ENCODE data around the gene ZNF260.
A peak's percentile ranks its signal among the peaks of the same experiment; 100 is the strongest.

ZNF260 gene

DNA sequence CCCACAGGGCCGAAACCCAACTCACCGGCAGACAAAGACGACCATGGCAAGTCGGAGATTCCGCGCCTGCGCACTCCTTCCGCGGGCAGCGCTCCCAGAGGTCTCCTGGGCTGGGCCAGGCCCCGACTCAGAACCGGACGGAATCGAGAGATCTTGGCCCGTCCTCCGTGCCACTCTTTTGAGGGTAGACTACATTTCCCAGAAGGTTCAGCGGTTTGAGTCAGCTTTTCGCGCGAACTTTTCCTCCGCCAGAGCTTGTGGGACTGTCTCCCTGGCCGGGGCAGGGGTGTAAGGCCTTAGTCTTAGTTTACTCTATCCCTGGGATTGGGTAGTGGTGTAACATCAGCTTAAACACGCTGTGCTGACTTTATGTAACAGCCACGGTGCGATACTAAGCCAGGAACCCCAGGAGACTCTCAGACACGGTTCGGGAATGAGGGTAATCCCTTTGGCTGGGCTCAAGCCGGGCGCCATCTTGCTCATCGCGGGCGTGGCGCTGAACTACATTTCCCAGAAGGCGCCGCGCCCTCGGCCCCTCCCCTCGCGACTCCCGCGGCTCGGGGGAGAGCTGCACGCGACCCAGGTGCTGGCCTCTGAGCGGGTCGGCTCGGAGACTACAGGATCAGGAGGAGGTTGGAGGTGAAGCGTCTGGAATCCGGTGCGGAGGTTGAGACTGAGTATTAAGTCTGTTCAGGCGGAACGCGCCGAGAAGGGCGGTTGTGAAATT, at the start of gene ZNF260:
Gene ZNF260, minus strand, starts transcription at position 78 of the 727 bp plus-strand sequence. CDS start 13,033 bp downstream, outside the sequence.
- TF ChIP-seq, protein P1, sequence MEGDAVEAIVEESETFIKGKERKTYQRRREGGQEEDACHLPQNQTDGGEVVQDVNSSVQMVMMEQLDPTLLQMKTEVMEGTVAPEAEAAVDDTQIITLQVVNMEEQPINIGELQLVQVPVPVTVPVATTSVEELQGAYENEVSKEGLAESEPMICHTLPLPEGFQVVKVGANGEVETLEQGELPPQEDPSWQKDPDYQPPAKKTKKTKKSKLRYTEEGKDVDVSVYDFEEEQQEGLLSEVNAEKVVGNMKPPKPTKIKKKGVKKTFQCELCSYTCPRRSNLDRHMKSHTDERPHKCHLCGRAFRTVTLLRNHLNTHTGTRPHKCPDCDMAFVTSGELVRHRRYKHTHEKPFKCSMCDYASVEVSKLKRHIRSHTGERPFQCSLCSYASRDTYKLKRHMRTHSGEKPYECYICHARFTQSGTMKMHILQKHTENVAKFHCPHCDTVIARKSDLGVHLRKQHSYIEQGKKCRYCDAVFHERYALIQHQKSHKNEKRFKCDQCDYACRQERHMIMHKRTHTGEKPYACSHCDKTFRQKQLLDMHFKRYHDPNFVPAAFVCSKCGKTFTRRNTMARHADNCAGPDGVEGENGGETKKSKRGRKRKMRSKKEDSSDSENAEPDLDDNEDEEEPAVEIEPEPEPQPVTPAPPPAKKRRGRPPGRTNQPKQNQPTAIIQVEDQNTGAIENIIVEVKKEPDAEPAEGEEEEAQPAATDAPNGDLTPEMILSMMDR (conservative IDR thresholded peaks at IDR 0.05; ENCODE audit: low read depth) = no peak
- ChIA-PET CTCF (interaction anchor here (0.6 to 0.7 kb wide), 2 partner anchors 166 to 234 kb away, joined by 3 read pairs; no protein-coding TSS in a partner anchor), POLR2A (ENCODE audit: low non-redundant PET) (interaction anchor here (0.5 to 1.3 kb wide), 5 partner anchors 39 to 150 kb away, joined by 3 to 5 read pairs (median 3); partner anchors contain the start of genes ZFP14 and ZNF566)
- peak; percentile 91 for DNase-seq (ENCODE audit: low spot score)
- peak within 1 kb of the TSS; percentile 94 for H3K27ac ChIP-seq

GRCh38 chr19:36577271-36577996, 49.4 kb upstream of the ZNF260 start:
- POLR2A ChIA-PET (ENCODE audit: low non-redundant PET) = no interaction called here

GRCh38 chr19:36574741-36575140, 46.7 kb upstream of the ZNF260 start:
- no peak for DNase-seq (ENCODE audit: low spot score)
- H3K27ac ChIP-seq = no peak overlapping the region
- POLR2A ChIA-PET (ENCODE audit: low non-redundant PET) = no interaction called here
- CTCF ChIA-PET = no interaction called here
- TF ChIP-seq, protein P1 (conservative IDR thresholded peaks at IDR 0.05; ENCODE audit: low read depth) = no peak

More at GRCh38 chr19:36577271-36577996, 49.4 kb upstream of the ZNF260 start:
- TF ChIP-seq, protein P1 (conservative IDR thresholded peaks at IDR 0.05; ENCODE audit: low read depth) = no peak
- DNase-seq (ENCODE audit: low spot score) = no peak
- no peak overlapping the region for H3K27ac ChIP-seq
- CTCF ChIA-PET = no interaction called here

DNA sequence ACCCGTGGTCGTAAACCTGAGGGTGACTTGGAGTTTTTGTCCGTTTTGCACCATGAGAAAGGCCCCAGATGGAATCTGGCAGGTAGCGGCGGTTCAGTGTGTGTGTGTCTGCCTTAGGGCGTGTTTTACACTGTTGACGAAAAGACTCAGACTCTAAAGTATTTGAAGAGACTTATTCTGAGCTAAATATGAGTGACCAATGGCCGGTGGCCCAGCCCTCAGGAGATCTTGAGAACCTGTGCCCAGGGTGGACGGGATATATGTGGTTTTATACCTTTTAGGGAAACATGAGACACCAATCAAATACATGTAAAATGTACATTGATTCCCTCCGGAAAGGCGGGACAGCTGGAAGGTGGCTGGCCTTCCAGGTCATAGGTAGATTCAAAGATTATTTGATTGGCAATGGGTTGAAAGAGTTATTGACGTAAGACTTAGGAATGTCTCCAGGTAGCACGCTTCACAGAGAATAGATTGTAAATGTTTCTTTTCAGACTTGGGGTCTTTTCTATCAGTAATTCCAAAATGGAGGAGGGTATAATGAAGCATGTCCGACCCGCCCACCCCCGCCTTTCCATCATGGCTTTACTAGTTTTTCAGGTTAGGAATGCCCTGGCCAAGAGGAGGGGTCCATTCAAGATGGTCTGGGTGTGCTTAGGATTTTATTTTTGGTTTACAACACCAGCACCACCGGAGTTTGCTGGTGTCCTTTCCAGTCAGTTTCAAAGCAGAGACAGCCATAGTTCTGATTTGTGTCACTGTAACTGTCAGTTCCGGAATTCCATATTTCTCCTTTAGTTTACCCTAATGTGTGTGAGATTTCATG, 46.0 kb upstream of the ZNF260 start:
- no peak for DNase-seq (ENCODE audit: low spot score)
- POLR2A ChIA-PET (ENCODE audit: low non-redundant PET) = interaction anchor here (0.7 kb wide), 1 partner anchor 45 kb away, joined by 3 read pairs; no protein-coding TSS in a partner anchor
- H3K27ac ChIP-seq = peak overlapping the region; percentile 78
- TF ChIP-seq, protein P1 (conservative IDR thresholded peaks at IDR 0.05; ENCODE audit: low read depth) = no peak
- CTCF ChIA-PET = interaction anchor here (0.6 to 0.7 kb wide), 2 partner anchors 232 to 650 kb away, joined by 3 to 5 read pairs; no protein-coding TSS in a partner anchor

DNA sequence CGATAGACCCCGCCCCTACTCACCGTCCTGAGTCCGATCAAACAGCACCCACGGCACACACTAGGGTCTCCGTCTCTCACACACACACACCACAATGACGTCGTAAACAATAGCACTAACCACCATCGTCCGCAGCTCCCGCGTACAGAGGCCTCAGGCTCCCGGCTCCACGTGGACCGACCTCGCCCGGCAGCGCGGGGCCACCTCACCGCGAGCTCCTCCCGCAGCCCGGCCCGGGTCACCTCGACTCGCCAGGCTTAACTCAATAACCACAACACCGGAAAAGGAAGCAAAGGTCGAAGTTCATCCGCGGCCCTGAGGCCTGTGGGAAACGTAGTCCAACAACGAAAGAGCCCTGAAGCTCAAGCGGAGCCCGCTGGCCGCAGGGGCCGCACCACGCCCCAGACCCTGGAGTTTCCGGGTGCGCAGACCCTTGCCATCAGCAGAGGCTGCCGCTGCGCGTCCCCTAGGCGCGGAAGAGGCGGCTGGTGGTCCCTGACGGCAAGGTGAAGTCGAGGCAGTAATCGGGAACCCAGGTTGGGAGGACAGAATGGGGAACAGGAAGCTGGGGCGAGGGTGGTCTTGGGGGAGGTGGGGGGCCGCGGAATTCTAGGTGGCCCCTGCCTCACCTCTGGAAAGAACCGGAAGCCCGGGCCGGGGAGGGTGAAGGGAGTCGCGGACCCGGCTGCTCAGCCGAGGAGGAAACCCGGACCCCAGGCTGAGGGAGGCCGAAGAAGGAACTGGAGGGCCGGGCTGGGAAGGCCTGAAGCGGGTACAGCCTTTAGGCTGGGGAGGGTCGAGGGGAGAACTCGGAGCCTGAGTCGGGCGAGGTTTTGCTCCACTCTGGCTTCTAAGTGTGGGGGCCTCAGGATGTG, 45.2 kb upstream of the ZNF260 start, which contains the start of gene ZNF529:
Gene ZNF529, minus strand, starts transcription at position 273 of the 875 bp plus-strand sequence. CDS start 946 bp downstream, outside the sequence.
- ChIA-PET CTCF (interaction anchor here (0.6 to 0.7 kb wide), 2 partner anchors 194 to 233 kb away, joined by 3 to 5 read pairs; no protein-coding TSS in a partner anchor), POLR2A (ENCODE audit: low non-redundant PET) (interaction anchor here (0.6 to 0.7 kb wide), 2 partner anchors 44 to 421 kb away, joined by 3 read pairs; no protein-coding TSS in a partner anchor)
- DNase-seq (ENCODE audit: low spot score) = peak; percentile 88
- H3K27ac ChIP-seq = peak within 1 kb of the TSS; percentile 78
- TF ChIP-seq, protein P1 (conservative IDR thresholded peaks at IDR 0.05; ENCODE audit: low read depth) = no peak

Data from RWPE1 (cell line).